ENCODE results near the gene MUC5AC. TPM values are rescaled to one million over a fixed set of nuclear protein-coding genes. Genes with fewer than 3 reads are reported as not detected.
A peak's percentile ranks its signal among the peaks of the same experiment; 100 is the strongest.

MUC5AC gene
- total RNA-seq, 1 donor from 2014 or later = not detected

- Mint-ChIP-seq H3K4me3 (no peak overlapping the region), H3K36me3 (ENCODE audit: low read depth) (no peaks in the 10 kb centered on the region), H3K9me3 (peaks cover 8% of the 10 kb centered on the region), H3K27ac (no peak overlapping the region), H3K4me1 (no peaks in the 10 kb centered on the region), H3K27me3 (peaks cover 3% of the 10 kb centered on the region)
- ChIA-PET POLR2A (no interaction called here), CTCF (no interaction called here)
- DNase-seq (peak; percentile 7), ATAC-seq (ENCODE audit: low read depth) (no peak)
- intact Hi-C loops (cut with micrococcal nuclease) = no loop called here
- no peak for TF ChIP-seq CTCF (IDR thresholded peaks at IDR 0.05)
Measured at GRCh38 chr11:1125803-1126202, 31.9 kb upstream of the MUC5AC start.

GRCh38 chr11:1126491-1126926 is 31.2 kb upstream of the MUC5AC start:
- ATAC-seq (ENCODE audit: low read depth) (no peak), DNase-seq (no peak)
- H3K4me3 Mint-ChIP-seq = no peak overlapping the region
- intact Hi-C loops (cut with micrococcal nuclease) = no loop called here
- no peaks in the 10 kb centered on the region for H3K36me3 Mint-ChIP-seq (ENCODE audit: low read depth)
- H3K27ac Mint-ChIP-seq = no peak overlapping the region
- no peak for TF ChIP-seq CTCF (IDR thresholded peaks at IDR 0.05)
- peaks cover 2% of the 10 kb centered on the region for H3K27me3 Mint-ChIP-seq
- H3K9me3 Mint-ChIP-seq = peaks cover 8% of the 10 kb centered on the region
- ChIA-PET POLR2A (no interaction called here), CTCF (no interaction called here)
- H3K4me1 Mint-ChIP-seq = no peaks in the 10 kb centered on the region

GRCh38 chr11:1126935-1127663 is 30.7 kb upstream of the MUC5AC start:
- CTCF ChIA-PET = no interaction called here
- no peak overlapping the region for H3K27ac Mint-ChIP-seq
- POLR2A ChIA-PET = no interaction called here

GRCh38 chr11:1127664-1128162 is 30.0 kb upstream of the MUC5AC start:
- Mint-ChIP-seq H3K27me3 (peaks cover 6% of the 10 kb centered on the region), H3K36me3 (ENCODE audit: low read depth) (no peaks in the 10 kb centered on the region), H3K9me3 (peaks cover 8% of the 10 kb centered on the region), H3K4me3 (no peak overlapping the region), H3K4me1 (no peaks in the 10 kb centered on the region), H3K27ac (no peak overlapping the region)
- TF ChIP-seq CTCF (IDR thresholded peaks at IDR 0.05) = no peak
- ChIA-PET POLR2A (no interaction called here), CTCF (no interaction called here)
- DNase-seq (no peak), ATAC-seq (ENCODE audit: low read depth) (no peak)
- intact Hi-C loops (cut with micrococcal nuclease) = no loop called here

More at GRCh38 chr11:1126935-1127663, 30.7 kb upstream of the MUC5AC start:
- ATAC-seq (ENCODE audit: low read depth) = no peak
- Mint-ChIP-seq H3K36me3 (ENCODE audit: low read depth) (no peaks in the 10 kb centered on the region), H3K4me1 (no peaks in the 10 kb centered on the region), H3K27me3 (peaks cover 6% of the 10 kb centered on the region), H3K9me3 (peaks cover 8% of the 10 kb centered on the region), H3K4me3 (no peak overlapping the region)
- intact Hi-C loops (cut with micrococcal nuclease) = no loop called here
- DNase-seq = peak; percentile 12
- TF ChIP-seq CTCF (IDR thresholded peaks at IDR 0.05) = no peak

GRCh38 chr11:1128311-1129142 is 29.2 kb upstream of the MUC5AC start:
- Mint-ChIP-seq H3K27ac (no peak overlapping the region), H3K27me3 (peaks cover 6% of the 10 kb centered on the region), H3K4me3 (no peak overlapping the region), H3K4me1 (no peaks in the 10 kb centered on the region), H3K36me3 (ENCODE audit: low read depth) (no peaks in the 10 kb centered on the region), H3K9me3 (peaks cover 13% of the 10 kb centered on the region)
- no peak for TF ChIP-seq CTCF (IDR thresholded peaks at IDR 0.05)
- POLR2A ChIA-PET = no interaction called here
- DNase-seq = peak; percentile 7
- CTCF ChIA-PET = no interaction called here
- intact Hi-C loops (cut with micrococcal nuclease) = no loop called here
- ATAC-seq (ENCODE audit: low read depth) = no peak
